Cardiac muscle cell (in vitro differentiated cells and primary cell): ENCODE data around the gene C18orf63. TPM values are rescaled to one million over a fixed set of nuclear protein-coding genes. Genes with fewer than 3 reads are reported as not detected.
A peak's percentile ranks its signal among the peaks of the same experiment; 100 is the strongest.

Experiments used
- DNase-seq, 2 donors: peaks; one replicate each; pipeline versions ENCODE4 v3.0.0 to v3.0.0-alpha.2; 2010 to 2017; ENCODE audit warnings: low read depth in 1 of 2, low spot score in 1 of 2
- H3K27ac ChIP-seq: fragments of 200-600 bp; sonication (generic); 2 replicates; pipeline ENCODE4 v1.5.1; 2016
- H3K27me3 ChIP-seq: fragments of 200-600 bp; sonication (generic); 2 replicates; pipeline ENCODE4 v1.6.0; 2016; ENCODE audit warnings: control low read depth
- H3K36me3 ChIP-seq: fragments of 200-600 bp; sonication (generic); 2 replicates; pipeline ENCODE4 v1.5.1; 2016; ENCODE audit warnings: control low read depth
- H3K4me1 ChIP-seq: fragments of 200-600 bp; sonication (generic); 2 replicates; pipeline ENCODE4 v1.8.1; 2017; ENCODE audit warnings: low read depth, mild to moderate bottlenecking, mixed run types
- H3K4me3 ChIP-seq: fragments of 200-600 bp; sonication (generic); 2 replicates; pipeline ENCODE4 v1.5.1; 2016; ENCODE audit warnings: mild to moderate bottlenecking
- H3K9me3 ChIP-seq: fragments of 200-600 bp; sonication (generic); 2 replicates; pipeline ENCODE4 v1.5.1; 2017; ENCODE audit warnings: low read depth, mild to moderate bottlenecking, control low read depth
- polyA plus RNA-seq: library from polyadenylated mRNA; unstranded; fragments of >200 nt; fragmentation: Nextera tagmentation; extraction: Ambion mirVana; gene quantifications from 2 replicates; pipeline ENCODE4 v1.2.1, GENCODE V29; 2016
- total RNA-seq: library from RNA; depleted of rRNA; stranded (reverse); fragments of >200 nt; gene quantifications from 2 replicates; pipeline ENCODE4 v1.2.3, GENCODE V29; 2016
- TF ChIP-seq, protein P1 (sequence below): IDR thresholded peaks from 2 replicates; pipeline ENCODE4 v1.5.1; 2012; ENCODE audit warnings: low read depth, mild to moderate bottlenecking, low read length

Gene C18orf63
- total and polyA plus RNA-seq, 2 experiments from 2014 or later: not detected

DNA sequence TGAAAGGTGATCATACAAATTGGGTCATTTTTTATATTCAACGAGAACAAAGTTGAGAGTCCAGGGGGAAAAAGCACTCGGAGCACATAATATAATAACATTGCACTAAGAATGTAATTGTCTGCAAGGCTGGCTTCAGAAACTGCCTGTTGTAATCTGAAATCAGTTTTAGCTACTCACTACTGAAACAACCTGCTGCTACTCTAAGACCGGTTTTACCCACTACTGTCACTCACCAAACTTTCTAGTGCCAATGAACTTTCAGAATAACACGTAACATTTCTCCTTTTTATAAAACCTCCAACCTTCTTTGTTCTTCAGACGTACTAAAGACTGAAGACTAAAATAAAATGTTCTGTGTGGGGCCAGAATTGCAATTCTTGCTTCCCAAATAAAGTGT is 12.3 kb upstream of the C18orf63 start:
- H3K4me1 ChIP-seq: no peaks in the 10 kb centered on the region
- no peaks in the 10 kb centered on the region for H3K36me3 ChIP-seq
- TF ChIP-seq, protein P1, sequence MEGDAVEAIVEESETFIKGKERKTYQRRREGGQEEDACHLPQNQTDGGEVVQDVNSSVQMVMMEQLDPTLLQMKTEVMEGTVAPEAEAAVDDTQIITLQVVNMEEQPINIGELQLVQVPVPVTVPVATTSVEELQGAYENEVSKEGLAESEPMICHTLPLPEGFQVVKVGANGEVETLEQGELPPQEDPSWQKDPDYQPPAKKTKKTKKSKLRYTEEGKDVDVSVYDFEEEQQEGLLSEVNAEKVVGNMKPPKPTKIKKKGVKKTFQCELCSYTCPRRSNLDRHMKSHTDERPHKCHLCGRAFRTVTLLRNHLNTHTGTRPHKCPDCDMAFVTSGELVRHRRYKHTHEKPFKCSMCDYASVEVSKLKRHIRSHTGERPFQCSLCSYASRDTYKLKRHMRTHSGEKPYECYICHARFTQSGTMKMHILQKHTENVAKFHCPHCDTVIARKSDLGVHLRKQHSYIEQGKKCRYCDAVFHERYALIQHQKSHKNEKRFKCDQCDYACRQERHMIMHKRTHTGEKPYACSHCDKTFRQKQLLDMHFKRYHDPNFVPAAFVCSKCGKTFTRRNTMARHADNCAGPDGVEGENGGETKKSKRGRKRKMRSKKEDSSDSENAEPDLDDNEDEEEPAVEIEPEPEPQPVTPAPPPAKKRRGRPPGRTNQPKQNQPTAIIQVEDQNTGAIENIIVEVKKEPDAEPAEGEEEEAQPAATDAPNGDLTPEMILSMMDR: no peak
- no peaks in the 10 kb centered on the region for H3K9me3 ChIP-seq
- H3K27me3 ChIP-seq: no peaks in the 10 kb centered on the region
- H3K27ac ChIP-seq: no peak overlapping the region
- DNase-seq: no peak
- H3K4me3 ChIP-seq: no peak overlapping the region

DNA sequence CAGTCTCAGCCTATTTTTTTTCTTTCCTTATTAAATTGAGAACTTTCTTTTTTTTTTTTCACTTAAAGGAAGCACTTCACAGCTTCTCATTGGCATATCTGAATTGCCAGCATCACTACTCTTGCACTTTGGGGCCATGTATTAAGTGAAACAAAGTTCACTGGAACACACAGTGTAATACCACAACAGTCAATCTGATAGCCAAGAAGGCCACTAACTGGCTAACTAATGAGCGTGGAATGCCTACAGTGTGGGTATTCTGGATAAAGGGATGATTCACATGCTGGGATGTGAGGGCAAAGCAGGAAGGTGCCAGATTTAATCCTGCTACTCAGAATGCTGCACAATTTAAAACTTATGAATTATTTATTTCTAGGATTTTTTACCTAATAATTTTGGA is 11.7 kb upstream of the C18orf63 start:
- Histone ChIP-seq H3K27ac (no peak overlapping the region), H3K36me3 (no peaks in the 10 kb centered on the region), H3K4me3 (no peak overlapping the region), H3K9me3 (no peaks in the 10 kb centered on the region), H3K4me1 (no peaks in the 10 kb centered on the region), H3K27me3 (no peaks in the 10 kb centered on the region)
- TF ChIP-seq, protein P1: no peak
- peak in 1 of 2 donors; percentile 70 for DNase-seq

DNA sequence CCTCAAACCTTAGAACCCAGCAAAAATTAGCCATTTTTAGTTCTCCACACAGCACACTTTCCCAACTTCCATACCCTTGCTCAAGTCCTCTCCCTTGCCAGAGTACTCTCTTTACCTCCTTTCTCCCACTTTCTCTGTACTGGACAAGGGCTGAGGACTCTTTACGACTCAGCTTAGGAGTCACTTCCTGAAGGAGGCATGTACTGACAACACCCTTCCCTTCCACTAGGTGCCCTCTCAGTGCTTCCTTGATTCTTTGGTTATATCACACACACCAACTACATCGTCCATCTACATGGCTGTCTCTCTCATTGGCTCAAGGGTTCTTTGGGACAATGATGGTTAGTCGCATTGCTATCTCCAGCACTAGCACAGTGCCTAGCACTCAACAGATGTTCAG is 5.2 kb upstream of the C18orf63 start:
- TF ChIP-seq, protein P1: peak; percentile 55
- Histone ChIP-seq H3K27ac (no peak overlapping the region), H3K9me3 (no peaks in the 10 kb centered on the region), H3K4me3 (no peak overlapping the region), H3K27me3 (no peaks in the 10 kb centered on the region), H3K36me3 (no peaks in the 10 kb centered on the region), H3K4me1 (no peaks in the 10 kb centered on the region)
- DNase-seq: peak in 1 of 2 donors; percentile 56

DNA sequence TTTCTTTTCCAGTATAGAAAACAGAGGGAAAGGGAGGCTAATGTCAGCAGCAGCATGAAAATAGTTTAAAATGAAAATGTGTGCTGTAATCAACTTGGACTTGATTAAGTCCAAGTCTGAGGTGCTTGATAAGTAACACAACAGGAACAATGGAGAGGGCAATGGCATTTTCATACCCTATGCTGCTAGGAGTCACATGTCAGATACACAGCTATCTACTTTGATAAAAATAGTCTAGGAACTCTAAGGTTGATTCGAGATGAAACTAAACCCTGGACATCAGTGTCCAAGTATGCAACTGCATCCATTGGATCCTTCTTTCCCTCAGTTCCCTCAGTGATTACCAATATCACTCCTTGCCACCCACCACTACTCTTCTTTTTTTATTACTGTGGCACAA is 4.6 kb upstream of the C18orf63 start:
- no peaks in the 10 kb centered on the region for H3K27me3 ChIP-seq
- no peak for DNase-seq
- H3K9me3 ChIP-seq: no peaks in the 10 kb centered on the region
- no peaks in the 10 kb centered on the region for H3K4me1 ChIP-seq
- H3K27ac ChIP-seq: no peak overlapping the region
- TF ChIP-seq, protein P1: no peak
- no peaks in the 10 kb centered on the region for H3K36me3 ChIP-seq
- H3K4me3 ChIP-seq: no peak overlapping the region

DNA sequence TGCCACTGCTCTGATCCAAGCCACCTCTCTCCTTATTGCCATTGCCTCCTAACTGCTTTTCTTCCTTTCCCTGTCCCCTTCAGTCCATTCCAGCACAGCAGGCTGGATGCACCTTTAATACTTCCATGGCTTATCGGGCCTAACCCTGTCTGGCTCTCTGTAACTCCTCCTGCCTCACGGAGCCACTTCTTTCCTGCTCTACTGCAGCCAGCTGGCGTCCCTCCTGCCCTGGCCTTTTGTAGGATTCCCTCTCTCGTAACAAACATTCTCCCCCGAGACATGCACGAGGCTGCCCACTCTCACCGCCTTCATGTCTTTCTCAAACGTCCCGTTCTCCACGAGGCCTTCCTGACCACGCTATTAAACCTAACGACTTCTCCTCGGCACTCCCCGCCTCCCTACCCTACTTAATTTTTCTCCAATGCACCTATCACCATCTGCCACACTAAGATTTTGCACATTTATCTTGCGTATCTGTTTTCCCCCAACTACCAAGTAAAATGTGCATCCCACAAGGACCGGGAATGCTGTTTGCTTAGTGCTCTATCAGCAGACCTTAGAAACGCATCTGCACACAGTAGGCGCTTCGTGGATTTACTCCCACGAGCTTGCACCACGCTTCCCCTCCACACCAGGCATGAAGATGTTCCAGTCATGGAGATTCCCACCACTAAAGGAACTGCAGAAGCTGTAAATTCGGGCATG is 728 bp upstream of the C18orf63 start:
- H3K27me3 ChIP-seq: no peaks in the 10 kb centered on the region
- no peaks in the 10 kb centered on the region for H3K36me3 ChIP-seq
- no peak overlapping the region for H3K4me3 ChIP-seq
- no peaks in the 10 kb centered on the region for H3K9me3 ChIP-seq
- no peak for DNase-seq
- H3K4me1 ChIP-seq: peaks cover 4% of the 10 kb centered on the region
- H3K27ac ChIP-seq: no peak overlapping the region
- TF ChIP-seq, protein P1: no peak
